Esophagus muscularis mucosa (tissue), 4 donors: ENCODE data around the gene AUTS2. TPM values are rescaled to one million over a fixed set of nuclear protein-coding genes. Genes with fewer than 3 reads are reported as not detected.

Experiments
- DNase-seq: peaks from one replicate; pipeline ENCODE4 v3.0.0-alpha.2; 2017; ENCODE audit errors: extremely low spot score
- H3K27ac ChIP-seq, 4 donors: fragments of 200-600 bp; sonication (generic); replicated peaks in 1 of 4; 1 replicate in 3 of 4; 2 replicates in 1 of 4; pipeline ENCODE4 v1.5.1; 2016 to 2019; ENCODE audit warnings: mild to moderate bottlenecking in 1 of 4
- H3K27me3 ChIP-seq, 4 donors: fragments of 200-600 bp; sonication (generic); one replicate each; pipeline versions ENCODE4 v1.5.1 to v1.6.0; 2016 to 2019
- H3K36me3 ChIP-seq, 4 donors: fragments of 200-600 bp; sonication (generic); one replicate each; pipeline ENCODE4 v1.5.1; 2016 to 2019
- H3K4me1 ChIP-seq, 4 donors: fragments of 200-600 bp; sonication (generic); one replicate each; pipeline ENCODE4 v1.5.1; 2016 to 2019
- H3K4me3 ChIP-seq, 4 donors: fragments of 200-600 bp; sonication (generic); 1 replicate in 2 of 4; 2 replicates in 2 of 4; pipeline ENCODE4 v1.5.1; 2016 to 2019; ENCODE audit warnings: mild to moderate bottlenecking in 4 of 4, moderate library complexity in 1 of 4
- H3K9me3 ChIP-seq, 4 donors: fragments of 200-600 bp; sonication (generic); 1 replicate in 3 of 4; 2 replicates in 1 of 4; pipeline ENCODE4 v1.5.1; 2016 to 2019
- EP300 ChIP-seq: sonication (generic); formaldehyde crosslinking; IDR thresholded peaks from one replicate; pipeline ENCODE4 v1.6.1; 2017; ENCODE audit warnings: antibody characterized with exemption
- POLR2A ChIP-seq: fragments of 450-650 bp; IDR thresholded peaks from one replicate; pipeline ENCODE4 v1.6.1; 2017; ENCODE audit warnings: antibody characterized with exemption, moderate library complexity, mild to moderate bottlenecking, low read depth
- POLR2AphosphoS5 ChIP-seq, 2 donors: sonication (generic); formaldehyde crosslinking; IDR thresholded peaks; one replicate each; pipeline ENCODE4 v1.6.1; 2017; ENCODE audit warnings: antibody characterized with exemption in 2 of 2
- WGBS: methylation state at CpG from one replicate; pipeline ENCODE4 v1.1.5; 2018; 5-methylcytosine and 5-hydroxymethylcytosine counted together
- intact Hi-C: fragments of 100-400 bp; cut with DNase I; formaldehyde crosslinking; loops from one replicate; pipeline ENCODE4 v1.15.1; 2023
- total RNA-seq, 4 donors: library from RNA; depleted of rRNA; stranded (reverse); fragments of >200 nt; gene quantifications; one replicate each; pipeline versions ENCODE4 v1.1.0 to v1.2.1, GENCODE V29; 2016
- TF ChIP-seq, protein P1 (sequence below), 3 experiments: fragments of 200-600 bp in 2 of 3; fragments of 450-650 bp in 1 of 3; sonication (generic) in 2 of 3; IDR thresholded peaks; one replicate each; pipeline ENCODE4 v1.5.1; 2017 to 2019; ENCODE audit warnings: antibody characterized with exemption in 3 of 3, mild to moderate bottlenecking in 2 of 3, moderate library complexity in 1 of 3

AUTS2 gene
- total RNA-seq, 4 donors from 2014 or later = 18.5 to 44.9 (median 34.2) TPM

DNA sequence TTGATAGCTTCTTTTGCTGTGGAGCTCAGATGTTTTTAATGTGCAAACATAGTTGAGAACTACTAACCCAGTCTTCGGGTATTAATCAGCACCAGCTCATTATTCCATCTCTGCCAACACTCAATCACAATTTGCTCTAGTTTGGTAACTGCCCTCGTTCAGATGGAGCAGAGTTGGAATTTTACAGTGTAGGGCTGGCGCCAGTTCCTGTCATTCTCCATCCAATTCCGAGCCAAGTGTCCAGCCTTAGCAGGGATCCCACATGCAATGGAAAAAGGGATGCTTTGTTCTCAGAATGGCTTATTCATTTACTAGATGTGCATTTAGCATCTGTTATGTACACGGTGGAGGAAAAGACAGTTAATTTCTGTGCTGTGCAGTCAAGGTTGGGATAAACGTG, 1029.2 kb downstream of the AUTS2 start:
- no peak for DNase-seq
- Histone ChIP-seq H3K36me3 (no peaks in the 10 kb centered on the region), H3K27me3 (no peaks in the 10 kb centered on the region), H3K9me3 (no peaks in the 10 kb centered on the region), H3K27ac (no peak overlapping the region), H3K4me1 (no peaks in the 10 kb centered on the region), H3K4me3 (no peak overlapping the region)
- WGBS = 89% methylated on average over 6 of the region's 6 CpGs
- TF ChIP-seq POLR2AphosphoS5 (IDR thresholded peaks at IDR 0.05) = no peak
- no peak for TF ChIP-seq EP300
- TF ChIP-seq, protein P1, sequence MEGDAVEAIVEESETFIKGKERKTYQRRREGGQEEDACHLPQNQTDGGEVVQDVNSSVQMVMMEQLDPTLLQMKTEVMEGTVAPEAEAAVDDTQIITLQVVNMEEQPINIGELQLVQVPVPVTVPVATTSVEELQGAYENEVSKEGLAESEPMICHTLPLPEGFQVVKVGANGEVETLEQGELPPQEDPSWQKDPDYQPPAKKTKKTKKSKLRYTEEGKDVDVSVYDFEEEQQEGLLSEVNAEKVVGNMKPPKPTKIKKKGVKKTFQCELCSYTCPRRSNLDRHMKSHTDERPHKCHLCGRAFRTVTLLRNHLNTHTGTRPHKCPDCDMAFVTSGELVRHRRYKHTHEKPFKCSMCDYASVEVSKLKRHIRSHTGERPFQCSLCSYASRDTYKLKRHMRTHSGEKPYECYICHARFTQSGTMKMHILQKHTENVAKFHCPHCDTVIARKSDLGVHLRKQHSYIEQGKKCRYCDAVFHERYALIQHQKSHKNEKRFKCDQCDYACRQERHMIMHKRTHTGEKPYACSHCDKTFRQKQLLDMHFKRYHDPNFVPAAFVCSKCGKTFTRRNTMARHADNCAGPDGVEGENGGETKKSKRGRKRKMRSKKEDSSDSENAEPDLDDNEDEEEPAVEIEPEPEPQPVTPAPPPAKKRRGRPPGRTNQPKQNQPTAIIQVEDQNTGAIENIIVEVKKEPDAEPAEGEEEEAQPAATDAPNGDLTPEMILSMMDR (IDR thresholded peaks at IDR 0.05) = no peak
- intact Hi-C loops = no loop called here

DNA sequence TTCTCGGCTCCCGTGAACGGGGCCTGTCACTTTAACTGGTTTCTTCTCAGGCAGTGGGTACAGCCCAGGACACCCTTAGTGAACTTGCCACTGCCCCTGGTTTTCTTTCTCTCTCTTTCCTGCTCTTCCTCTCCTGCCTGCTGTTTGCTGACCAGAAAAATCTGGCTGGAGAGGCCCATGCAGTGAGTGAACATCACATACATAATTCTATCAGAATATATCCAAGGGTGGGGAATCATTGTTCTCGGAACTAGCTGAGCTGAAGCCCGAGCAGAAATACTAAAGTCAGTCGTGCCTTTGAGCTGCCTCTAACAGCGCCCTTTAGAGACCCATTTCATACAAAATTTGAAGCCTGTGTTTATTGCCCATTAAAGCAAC, 1032.2 kb downstream of the AUTS2 start:
- Histone ChIP-seq H3K27ac (no peak overlapping the region), H3K9me3 (no peaks in the 10 kb centered on the region), H3K36me3 (no peaks in the 10 kb centered on the region), H3K4me1 (no peaks in the 10 kb centered on the region), H3K4me3 (peak overlapping the region in 1 of 4 donors; percentile 29), H3K27me3 (no peaks in the 10 kb centered on the region)
- no peak for DNase-seq
- 97% methylated on average over 7 of the region's 7 CpGs for WGBS
- TF ChIP-seq POLR2A = no peak
- TF ChIP-seq, protein P1 (IDR thresholded peaks at IDR 0.05) = no peak
- no peak for TF ChIP-seq POLR2AphosphoS5 (IDR thresholded peaks at IDR 0.05)
- TF ChIP-seq EP300 = no peak
- intact Hi-C loops = no loop called here

DNA sequence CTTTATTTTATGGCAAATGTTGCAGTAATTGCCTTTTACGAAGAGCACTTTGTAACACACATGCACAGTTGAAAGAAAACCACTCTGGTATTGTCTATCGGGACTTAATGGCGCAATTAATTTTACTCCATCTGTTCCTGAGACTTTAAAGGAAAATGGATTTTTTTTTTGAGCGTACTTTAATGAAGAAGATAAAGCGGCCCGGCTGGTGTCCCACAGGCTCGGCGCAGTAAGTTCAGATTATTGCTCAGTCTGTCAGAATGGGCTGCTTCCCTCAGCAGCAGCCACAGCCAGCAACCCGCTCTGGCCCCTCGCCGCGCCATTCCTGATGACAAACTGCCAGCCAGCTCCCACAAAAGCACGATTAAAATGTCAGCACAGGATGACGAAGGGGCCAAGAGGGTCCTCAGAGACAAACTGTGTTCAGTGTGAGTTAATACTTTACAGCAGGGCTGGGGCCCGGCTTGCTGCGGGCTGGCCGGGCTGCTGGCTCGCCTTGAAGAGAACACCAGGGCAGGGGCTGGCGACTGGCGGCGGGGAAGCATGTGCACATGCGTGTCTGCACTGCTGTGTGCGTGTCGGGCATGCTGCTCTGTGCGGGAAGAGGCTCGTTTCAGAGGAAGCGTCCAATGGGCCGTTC, 1032.7 kb downstream of the AUTS2 start:
- no peaks in the 10 kb centered on the region for H3K9me3 ChIP-seq
- DNase-seq = no peak
- 88% methylated on average over 19 of the region's 28 CpGs for WGBS
- no peaks in the 10 kb centered on the region for H3K36me3 ChIP-seq
- no peaks in the 10 kb centered on the region for H3K27me3 ChIP-seq
- TF ChIP-seq, protein P1 (IDR thresholded peaks at IDR 0.05) = no peak
- TF ChIP-seq POLR2A (no peak), EP300 (no peak), POLR2AphosphoS5 (IDR thresholded peaks at IDR 0.05) (no peak)
- no peak overlapping the region for H3K27ac ChIP-seq
- peak overlapping the region in 2 of 4 donors; percentile 7 to 29 for H3K4me3 ChIP-seq
- no peaks in the 10 kb centered on the region for H3K4me1 ChIP-seq
- intact Hi-C loops = no loop called here

DNA sequence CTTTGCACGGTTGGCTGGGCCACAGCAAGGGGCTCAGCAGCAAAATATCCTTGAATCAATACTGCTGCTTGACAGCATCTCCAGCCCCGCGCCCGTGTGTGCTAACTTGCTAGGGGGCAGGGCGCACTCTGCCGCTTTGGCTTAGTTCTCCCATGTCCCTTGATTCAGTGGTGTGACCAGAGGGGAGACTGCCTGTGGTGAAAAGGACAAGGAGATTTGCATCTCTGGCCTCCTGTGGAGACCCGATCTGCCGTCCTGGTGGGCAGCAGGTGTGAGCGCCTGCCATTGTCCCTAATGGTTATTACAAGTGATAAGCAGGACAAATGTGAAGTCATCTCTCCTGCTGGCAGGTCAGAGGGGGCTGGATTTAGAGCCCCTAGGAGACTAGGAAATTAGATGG, 1033.4 kb downstream of the AUTS2 start:
- Histone ChIP-seq H3K27me3 (no peaks in the 10 kb centered on the region), H3K4me1 (no peaks in the 10 kb centered on the region), H3K27ac (no peak overlapping the region), H3K9me3 (no peaks in the 10 kb centered on the region), H3K4me3 (no peak overlapping the region), H3K36me3 (no peaks in the 10 kb centered on the region)
- TF ChIP-seq, protein P1 (IDR thresholded peaks at IDR 0.05) = no peak
- TF ChIP-seq POLR2AphosphoS5 (IDR thresholded peaks at IDR 0.05) (no peak), POLR2A (no peak), EP300 (no peak)
- no peak for DNase-seq
- 92% methylated on average over 9 of the region's 9 CpGs for WGBS
- intact Hi-C loops = no loop called here

DNA sequence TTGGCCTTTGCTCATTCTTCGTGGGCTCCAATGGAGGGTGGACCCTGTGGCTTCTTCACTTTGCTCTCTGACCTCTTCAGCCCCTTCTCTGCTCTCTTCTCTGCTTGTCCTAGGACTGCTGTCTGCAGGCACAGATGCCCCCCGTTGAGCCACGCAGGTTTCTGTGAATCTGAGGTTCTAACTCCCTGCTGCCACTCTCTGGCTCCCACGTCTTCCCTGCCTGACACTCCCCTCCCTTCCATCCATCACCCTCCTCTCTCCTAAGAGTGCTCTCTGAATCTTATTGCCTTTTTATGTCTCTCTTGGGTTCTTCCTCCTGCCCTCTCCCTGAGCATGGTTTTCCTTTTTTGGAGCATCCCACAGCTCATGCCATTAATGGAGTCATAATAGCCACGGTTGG, 1034.1 kb downstream of the AUTS2 start:
- 95% methylated on average over 5 of the region's 5 CpGs for WGBS

More for the DNA sequence above, 1034.1 kb downstream of the AUTS2 start:
- Histone ChIP-seq H3K27me3 (no peaks in the 10 kb centered on the region), H3K36me3 (no peaks in the 10 kb centered on the region), H3K4me3 (no peak overlapping the region), H3K9me3 (no peaks in the 10 kb centered on the region), H3K4me1 (no peaks in the 10 kb centered on the region), H3K27ac (no peak overlapping the region)
- intact Hi-C loops = no loop called here
- no peak for DNase-seq
- TF ChIP-seq, protein P1 (IDR thresholded peaks at IDR 0.05) = no peak
- TF ChIP-seq POLR2A (no peak), EP300 (no peak), POLR2AphosphoS5 (IDR thresholded peaks at IDR 0.05) (no peak)
